H1 (cell line): Measurements from ENCODE around the gene CPNE4. TPM values are rescaled to one million over a fixed set of nuclear protein-coding genes. Genes with fewer than 3 reads are reported as not detected.

ENCODE experiments used
- CTCF ChIA-PET: fragments of 300-600 bp; sonication (Branson Sonifier 250); formaldehyde crosslinking; loops from one replicate; lab custom pipeline; 2021; ENCODE audit not compliant: partially characterized antibody; lab: Charles Lee
- POLR2A ChIA-PET: fragments of 300-600 bp; sonication (Branson Sonifier 250); formaldehyde crosslinking; loops from one replicate; lab custom pipeline; 2021; ENCODE audit warnings: inconsistent platforms; ENCODE audit not compliant: partially characterized antibody; lab: Charles Lee
- DNase-seq, 2 experiments: peaks; one replicate each; pipeline versions ENCODE4 v3.0.0 to v3.0.0-alpha.2; 2010 to 2022; ENCODE audit warnings: low spot score in 2 of 2, low read depth in 1 of 2, mixed read lengths in 1 of 2
- FAIRE-seq: peaks from 2 replicates; lab custom pipeline; 2011; peaks lifted over from hg19 to GRCh38; lab: Jason Lieb, UNC
- H2AFZ ChIP-seq: 2 replicates; pipeline ENCODE4 v1.8.1; 2012; ENCODE audit warnings: low read length, inconsistent platforms
- H2AK5ac ChIP-seq: 2 replicates; pipeline ENCODE4 v1.6.1; 2013; ENCODE audit warnings: low read depth, low read length
- H2BK120ac ChIP-seq: replicated peaks from 2 replicates; pipeline ENCODE3; 2013; ENCODE audit warnings: low read depth, low read length, inconsistent platforms
- H2BK12ac ChIP-seq: 2 replicates; pipeline ENCODE4 v1.6.1; 2013; ENCODE audit warnings: low read depth, low read length
- H2BK15ac ChIP-seq: 2 replicates; pipeline ENCODE4 v1.6.1; 2013; ENCODE audit warnings: low read length
- H2BK20ac ChIP-seq: 2 replicates; pipeline ENCODE4 v1.6.1; 2013; ENCODE audit warnings: low read length
- H2BK5ac ChIP-seq: 2 replicates; pipeline ENCODE4 v1.6.1; 2013; ENCODE audit warnings: low read depth, low read length
- H3K14ac ChIP-seq: 2 replicates; pipeline ENCODE4 v1.6.1; 2013; ENCODE audit warnings: inconsistent platforms; ENCODE audit not compliant: insufficient read length
- H3K18ac ChIP-seq: 2 replicates; pipeline ENCODE4 v1.6.1; 2013; ENCODE audit warnings: low read length; ENCODE audit errors: extremely low read depth
- H3K23ac ChIP-seq: 2 replicates; pipeline ENCODE4 v1.6.1; 2013; ENCODE audit warnings: inconsistent platforms; ENCODE audit not compliant: insufficient read length
- H3K23me2 ChIP-seq: 2 replicates; pipeline ENCODE4 v1.6.1; 2013; ENCODE audit warnings: low read depth, low read length
- H3K27ac ChIP-seq: 2 replicates; pipeline ENCODE4 v1.6.1; 2011; ENCODE audit warnings: low read depth, low read length, inconsistent platforms
- H3K27me3 ChIP-seq, 4 experiments: replicated peaks in 1 of 4; 1 replicate in 1 of 4; 2 replicates in 3 of 4; pipeline versions ENCODE4 v1.6.1 to v1.8.1; 2011 to 2013; ENCODE audit warnings: low read length in 3 of 4, mild to moderate bottlenecking in 3 of 4, inconsistent platforms in 2 of 4, mixed read lengths in 2 of 4, moderate library complexity in 1 of 4; ENCODE audit not compliant: control insufficient read depth in 3 of 4, insufficient read depth in 3 of 4; ENCODE audit errors: extremely low read depth in 1 of 4
- H3K36me3 ChIP-seq, 4 experiments: 2 replicates each; pipeline versions ENCODE4 v1.6.1 to v1.8.1; 2011 to 2013; ENCODE audit warnings: mild to moderate bottlenecking in 4 of 4, low read length in 3 of 4, moderate library complexity in 2 of 4, control low read depth in 1 of 4, inconsistent platforms in 1 of 4; ENCODE audit not compliant: insufficient read depth in 4 of 4, control insufficient read depth in 2 of 4
- H3K4ac ChIP-seq: replicated peaks from 2 replicates; pipeline ENCODE3; 2013; ENCODE audit warnings: low read length, low read depth, mixed read lengths, inconsistent platforms; ENCODE audit not compliant: insufficient read length
- H3K4me1 ChIP-seq, 4 experiments: replicated peaks in 1 of 4; 1 replicate in 1 of 4; 2 replicates in 3 of 4; pipeline versions ENCODE4 v1.6.1 to v1.8.1; 2011 to 2013; ENCODE audit warnings: low read length in 3 of 4, inconsistent platforms in 2 of 4, mixed read lengths in 1 of 4; ENCODE audit not compliant: insufficient read depth in 4 of 4, control insufficient read depth in 3 of 4
- H3K4me2 ChIP-seq, 2 experiments: 2 replicates each; pipeline versions ENCODE4 v1.6.1 to v1.8.1; 2011 to 2013; ENCODE audit warnings: low read depth in 2 of 2, low read length in 2 of 2, control low read depth in 1 of 2, inconsistent platforms in 1 of 2, mild to moderate bottlenecking in 1 of 2; ENCODE audit not compliant: insufficient read depth in 1 of 2
- H3K4me3 ChIP-seq, 4 experiments: fragments of 200-600, 300-600 bp in 1 of 4; sonication (generic), shearing (Covaris generic), sonication (Bioruptor Twin) in 1 of 4; 2 replicates each; pipeline versions ENCODE4 v1.5.1 to v1.8.1; 2011 to 2016; ENCODE audit warnings: low read length in 4 of 4, low read depth in 3 of 4, control low read depth in 2 of 4, inconsistent platforms in 2 of 4, mild to moderate bottlenecking in 2 of 4, mixed read lengths in 1 of 4, moderate library complexity in 1 of 4; ENCODE audit not compliant: insufficient read depth in 2 of 4; ENCODE audit errors: extremely low read depth in 1 of 4
- H3K56ac ChIP-seq: replicated peaks from 2 replicates; pipeline ENCODE3; 2013; ENCODE audit warnings: low read depth, mild to moderate bottlenecking, mixed read lengths, low read length, inconsistent platforms; ENCODE audit not compliant: insufficient read length
- H3K79me1 ChIP-seq: 2 replicates; pipeline ENCODE4 v1.6.1; 2013; ENCODE audit warnings: low read depth, low read length, control low read depth
- H3K79me2 ChIP-seq, 2 experiments: 2 replicates each; pipeline versions ENCODE4 v1.6.1 to v1.8.1; 2012 to 2013; ENCODE audit warnings: low read length in 2 of 2, mild to moderate bottlenecking in 2 of 2, inconsistent platforms in 1 of 2; ENCODE audit not compliant: insufficient read depth in 2 of 2, control insufficient read depth in 1 of 2
- H3K9ac ChIP-seq, 4 experiments: replicated peaks in 1 of 4; 1 replicate in 1 of 4; 2 replicates in 3 of 4; pipeline versions ENCODE4 v1.6.1 to v1.8.1; 2011 to 2013; ENCODE audit warnings: low read depth in 3 of 4, low read length in 3 of 4, control low read depth in 2 of 4, mild to moderate bottlenecking in 2 of 4, moderate library complexity in 2 of 4, inconsistent platforms in 1 of 4; ENCODE audit errors: extremely low read depth in 1 of 4
- H3K9me3 ChIP-seq, 2 experiments: 2 replicates each; pipeline versions ENCODE4 v1.6.1 to v1.8.1; 2012 to 2013; ENCODE audit warnings: mild to moderate bottlenecking in 2 of 2, moderate library complexity in 2 of 2, control low read depth in 1 of 2, inconsistent platforms in 1 of 2, low read depth in 1 of 2, low read length in 1 of 2, mixed read lengths in 1 of 2; ENCODE audit not compliant: insufficient read depth in 2 of 2
- H4K20me1 ChIP-seq, 2 experiments: replicated peaks in 1 of 2; 2 replicates each; pipeline versions ENCODE3 to v1.8.1; 2011 to 2013; ENCODE audit warnings: inconsistent platforms in 2 of 2, low read length in 2 of 2, mild to moderate bottlenecking in 1 of 2; ENCODE audit not compliant: insufficient read depth in 2 of 2, control insufficient read depth in 1 of 2
- H4K5ac ChIP-seq: 2 replicates; pipeline ENCODE4 v1.6.1; 2013; ENCODE audit warnings: low read length, low read depth, mixed read lengths, inconsistent platforms; ENCODE audit not compliant: insufficient read length
- H4K8ac ChIP-seq: 2 replicates; pipeline ENCODE4 v1.8.0; 2013; ENCODE audit warnings: mild to moderate bottlenecking, moderate library complexity, low read length, inconsistent platforms; ENCODE audit not compliant: insufficient read depth; ENCODE audit errors: extremely low read depth
- H4K91ac ChIP-seq: replicated peaks from 2 replicates; pipeline ENCODE3; 2013; ENCODE audit warnings: low read length, mixed read lengths, inconsistent platforms; ENCODE audit not compliant: insufficient read length
- BCL11A ChIP-seq, 2 experiments: IDR thresholded peaks; one replicate each; pipeline ENCODE4 v1.6.1; 2011; ENCODE audit warnings: low read depth in 2 of 2, low read length in 2 of 2, mild to moderate bottlenecking in 2 of 2
- CBX8 ChIP-seq: fragments of 300-800, 300-1000 bp; sonication (generic); IDR thresholded peaks from 2 replicates; pipeline ENCODE4 v1.7.1; 2016; ENCODE audit warnings: low read depth, low read length, borderline replicate concordance
- CHD2 ChIP-seq: IDR thresholded peaks from 2 replicates; pipeline ENCODE4 v1.6.1; 2012; ENCODE audit warnings: low read length, improper control_type of control experiment
- EGR1 ChIP-seq: IDR thresholded peaks from 2 replicates; pipeline ENCODE4 v1.6.1; 2011; ENCODE audit warnings: low read depth, low read length, borderline replicate concordance
- GTF2F1 ChIP-seq: IDR thresholded peaks from 2 replicates; pipeline ENCODE4 v1.6.1; 2012; ENCODE audit warnings: low read depth, low read length, improper control_type of control experiment, borderline replicate concordance
- HDAC2 ChIP-seq, 2 experiments: fragments of 300-600 bp in 1 of 2; sonication (generic) in 1 of 2; IDR thresholded peaks; 2 replicates each; pipeline ENCODE4 v1.6.1; 2011 to 2012; ENCODE audit warnings: low read depth in 2 of 2, low read length in 2 of 2, mild to moderate bottlenecking in 2 of 2, moderate library complexity in 2 of 2, borderline replicate concordance in 1 of 2, inconsistent platforms in 1 of 2
- JUND ChIP-seq: IDR thresholded peaks from 2 replicates; pipeline ENCODE4 v1.6.1; 2011; ENCODE audit warnings: mild to moderate bottlenecking, improper control_type of control experiment, low read length
- POU5F1 ChIP-seq: IDR thresholded peaks from 2 replicates; pipeline ENCODE4 v1.6.1; 2011; ENCODE audit warnings: low read depth, mild to moderate bottlenecking, low read length, moderate library complexity
- RAD21 ChIP-seq, 2 experiments: IDR thresholded peaks in 1 of 2; conservative IDR thresholded peaks in 1 of 2; 2 replicates each; pipeline ENCODE4 v1.6.1; 2011; ENCODE audit warnings: low read depth in 2 of 2, low read length in 2 of 2, improper control_type of control experiment in 1 of 2, inconsistent platforms in 1 of 2, mild to moderate bottlenecking in 1 of 2, moderate library complexity in 1 of 2
- RBBP5 ChIP-seq: IDR thresholded peaks from 2 replicates; pipeline ENCODE4 v1.7.1; 2012; ENCODE audit warnings: low read depth, mild to moderate bottlenecking, inconsistent platforms, low read length, moderate library complexity, borderline replicate concordance
- RFX5 ChIP-seq: IDR thresholded peaks from 2 replicates; pipeline ENCODE4 v1.6.1; 2011; ENCODE audit warnings: low read depth, low read length, improper control_type of control experiment, borderline replicate concordance
- SP2 ChIP-seq: IDR thresholded peaks from 2 replicates; pipeline ENCODE4 v1.6.1; 2012; ENCODE audit warnings: mild to moderate bottlenecking, low read length, inconsistent platforms
- WGBS, 2 experiments: shearing (Covaris generic) in 1 of 2; methylation state at CpG; one replicate each; pipeline versions ENCODE4 v1.1.6 to v1.1.7; 2013 to 2015; ENCODE audit warnings: low lambda C conversion rate in 2 of 2, mixed read lengths in 2 of 2, inconsistent platforms in 1 of 2, low coverage in 1 of 2, missing lambda C conversion rate in 1 of 2; ENCODE audit not compliant: insufficient replicate concordance in 2 of 2, insufficient coverage in 1 of 2, insufficient read length in 1 of 2; ENCODE audit errors: extremely low coverage in 1 of 2, missing lambda C conversion rate in 1 of 2; 5-methylcytosine and 5-hydroxymethylcytosine counted together
- polyA plus RNA-seq, 7 experiments: library from polyadenylated mRNA; depleted of rRNA in 3 of 7; stranded (reverse) in 5 of 7; unstranded in 2 of 7; fragments of >200 nt in 5 of 7; fragments of 200-250 nt in 2 of 7; gene quantifications; 1 replicate in 5 of 7; 2 replicates in 1 of 7; 4 replicates in 1 of 7; pipeline versions ENCODE4 v1.2.1 to v1.2.3, GENCODE V29; 2011 to 2013; ENCODE audit warnings: missing spikeins in 2 of 7, mixed read lengths in 2 of 7
- total RNA-seq: library from RNA; stranded (reverse); fragmentation: NEBNext Ultra II Directional; extraction: Animal tissue kit (Norgen Biotek cat#: 25700); gene quantifications from 2 replicates; pipeline ENCODE4 v1.2.1, GENCODE V29; 2021

Gene CPNE4
- total and polyA plus RNA-seq, 2 of the 8 experiments (the other 6 are each of a cell fraction or from before 2014, with no cell fraction given): 0.82 to 3.8 TPM

DNA sequence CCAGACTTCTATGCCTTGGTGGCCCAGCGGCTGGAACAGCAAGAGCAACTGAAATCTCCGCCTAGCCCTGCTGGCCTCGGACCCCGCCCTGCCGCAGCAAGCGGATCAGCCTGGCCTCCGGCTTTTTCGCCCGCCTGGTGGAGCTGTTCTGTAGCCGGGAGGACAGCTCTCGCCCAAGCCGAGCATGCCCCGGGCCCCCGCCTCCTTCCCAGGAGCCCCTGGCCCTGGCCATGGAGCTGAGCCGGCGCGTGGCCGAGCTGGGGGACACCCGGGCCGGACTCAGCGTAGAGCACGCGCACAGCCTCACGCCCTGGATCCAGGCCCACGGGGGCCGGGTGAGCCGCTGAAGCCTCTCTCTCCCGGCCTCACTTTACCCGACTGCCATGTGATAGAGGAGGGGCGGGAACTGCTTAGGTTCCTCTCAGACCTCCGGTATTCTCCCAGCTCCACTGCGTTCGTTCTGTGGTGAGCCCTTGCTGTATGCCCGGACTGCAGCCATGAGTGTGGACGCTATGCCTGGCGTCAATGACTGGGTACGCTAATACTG lies 507.9 kb downstream of the CPNE4 start:
- Histone ChIP-seq H2BK5ac (no peak overlapping the region; the same call in 1 of the 2 replicates), H2AK5ac (no peak overlapping the region), H3K27ac (no peak overlapping the region), H2BK20ac (no peak overlapping the region), H3K79me2 (no peaks in the 10 kb centered on the region), H3K14ac (no peak overlapping the region), H2AFZ (peak overlapping the region; percentile 90), H3K27me3 (no peaks in the 10 kb centered on the region), H2BK12ac (0 out of 2 replicates have a peak overlapping the region, but pooled peaks have one; percentile 27), H4K8ac (peak overlapping the region; percentile 95), H3K23ac (no peak overlapping the region), H3K9me3 (no peaks in the 10 kb centered on the region; a peak in 1 of 4 replicates), H4K5ac (no peak overlapping the region), H3K9ac (no peak overlapping the region; a peak in 1 of 7 replicates), H3K4ac (no peak overlapping the region), H2BK15ac (0 out of 2 replicates have a peak overlapping the region, but pooled peaks have one; percentile 46), H3K56ac (no peak overlapping the region), H4K20me1 (no peaks in the 10 kb centered on the region), H3K18ac (no peak overlapping the region), H3K4me2 (peak overlapping the region in 1 of 2 experiments; percentile 57; a peak in 2 of 4 replicates), H3K36me3 (no peaks in the 10 kb centered on the region), H3K4me1 (no peaks in the 10 kb centered on the region), H4K91ac (no peak overlapping the region), H3K23me2 (0 out of 2 replicates have a peak, but pooled peaks cover 1% of the 10 kb centered on the region), H3K4me3 (peak overlapping the region in 1 of 4 experiments; percentile 44; a peak in 3 of 8 replicates), H3K79me1 (no peaks in the 10 kb centered on the region), H2BK120ac (no peak overlapping the region)
- DNase-seq (peak in 1 of 2 experiments; percentile 84), FAIRE-seq (no peak)
- CTCF ChIA-PET: interaction anchor here (0.6 to 1.6 kb wide), 11 partner anchors 8 to 511 kb away, joined by 3 to 7 read pairs (median 4); no protein-coding TSS in a partner anchor
- WGBS, 2 experiments: 57% methylated on average over 17 of the region's 37 CpGs; no CpG with 5 or more reads in 1 of the 2 experiments
- POLR2A ChIA-PET: no interaction called here
- no peak for TF ChIP-seq HDAC2 (IDR thresholded peaks at IDR 0.05; ENCODE audit: borderline replicate concordance in 1 of 2, low read depth in 2 of 2, low read length in 2 of 2)
- TF ChIP-seq CBX8: no peak
- TF ChIP-seq RBBP5: no peak
- no peak for TF ChIP-seq GTF2F1
- no peak for TF ChIP-seq BCL11A (IDR thresholded peaks at IDR 0.05; ENCODE audit: low read depth in 2 of 2, low read length in 2 of 2)
- no peak for TF ChIP-seq POU5F1
- no peak for TF ChIP-seq JUND
- TF ChIP-seq EGR1: no peak
- TF ChIP-seq CHD2: no peak
- no peak for TF ChIP-seq SP2
- no peak for TF ChIP-seq RFX5
- peak; percentile 56 to 69 for TF ChIP-seq RAD21 (IDR thresholded peaks at IDR 0.05 in 1 of 2, conservative IDR thresholded peaks at IDR 0.05 in 1 of 2; ENCODE audit: low read depth in 2 of 2, low read length in 2 of 2)
